Neural cell (in vitro differentiated cells): ENCODE data around the gene PARD3B. TPM values are rescaled to one million over a fixed set of nuclear protein-coding genes. Genes with fewer than 3 reads are reported as not detected.

Experiments used
- H2AFZ ChIP-seq: fragments of 200-600, 300-800 bp; sonication (generic), shearing (Covaris generic); 2 replicates; pipeline ENCODE4 v1.6.0; 2014; ENCODE audit warnings: low read depth, mild to moderate bottlenecking, antibody characterized with exemption, low read length, moderate library complexity
- H3F3A ChIP-seq: fragments of 200-600 bp; shearing (Covaris generic); 2 replicates; pipeline ENCODE4 v1.6.1; 2016; ENCODE audit warnings: mild to moderate bottlenecking, moderate library complexity, mixed read lengths, antibody characterized with exemption, low read length; ENCODE audit not compliant: insufficient read depth, poor library complexity, severe bottlenecking
- H3K27ac ChIP-seq: fragments of 200-600, 300-800 bp; sonication (generic), shearing (Covaris generic); 2 replicates; pipeline ENCODE4 v1.5.1; 2014; ENCODE audit warnings: mild to moderate bottlenecking, low read length, moderate library complexity
- H3K27me3 ChIP-seq: fragments of 300-800, 200-600 bp; sonication (generic), shearing (Covaris generic); 2 replicates; pipeline ENCODE4 v1.6.0; 2014; ENCODE audit warnings: mild to moderate bottlenecking, low read depth, low read length, moderate library complexity; ENCODE audit not compliant: insufficient read depth
- H3K36me3 ChIP-seq: fragments of 300-800, 200-600 bp; sonication (generic), shearing (Covaris generic); 2 replicates; pipeline ENCODE4 v1.5.1; 2014; ENCODE audit warnings: mild to moderate bottlenecking, antibody characterized with exemption, low read length, moderate library complexity; ENCODE audit not compliant: insufficient read depth
- H3K4me2 ChIP-seq: fragments of 300-800, 200-600 bp; sonication (generic), shearing (Covaris generic); 2 replicates; pipeline ENCODE4 v1.6.0; 2014; ENCODE audit warnings: mild to moderate bottlenecking, low read length
- H3K4me3 ChIP-seq: fragments of 300-800, 200-600 bp; sonication (generic), shearing (Covaris generic); 2 replicates; pipeline ENCODE4 v1.5.1; 2014; ENCODE audit warnings: mild to moderate bottlenecking, low read length, moderate library complexity
- H3K79me2 ChIP-seq: fragments of 200-600 bp; shearing (Covaris generic); replicated peaks from 2 replicates; pipeline ENCODE4 v1.6.0; 2014; ENCODE audit warnings: mild to moderate bottlenecking, low read length, moderate library complexity; ENCODE audit not compliant: insufficient read depth
- H3K9ac ChIP-seq: fragments of 300-800, 200-600 bp; sonication (generic), shearing (Covaris generic); 2 replicates; pipeline ENCODE4 v1.6.1; 2016; ENCODE audit warnings: mild to moderate bottlenecking, low read length, mixed read lengths
- H3K9me2 ChIP-seq: fragments of 200-600 bp; shearing (Covaris generic); 2 replicates; pipeline ENCODE4 v1.6.1; 2016; ENCODE audit warnings: mild to moderate bottlenecking, low read length, mixed read lengths; ENCODE audit not compliant: insufficient read depth
- H3K9me3 ChIP-seq: fragments of 200-600, 300-800 bp; sonication (generic), shearing (Covaris generic); 2 replicates; pipeline ENCODE4 v1.6.1; 2016; ENCODE audit warnings: mild to moderate bottlenecking, mixed run types, low read length, moderate library complexity, mixed read lengths
- H4K20me1 ChIP-seq: fragments of 200-600 bp; shearing (Covaris generic); 2 replicates; pipeline ENCODE4 v1.6.1; 2016; ENCODE audit warnings: mild to moderate bottlenecking, mixed run types; ENCODE audit not compliant: insufficient read depth
- EP300 ChIP-seq: fragments of 450-650 bp; conservative IDR thresholded peaks from 2 replicates; pipeline ENCODE4 v1.6.1; 2014; ENCODE audit warnings: antibody characterized with exemption, mild to moderate bottlenecking, moderate library complexity; ENCODE audit not compliant: poor library complexity, severe bottlenecking
- EZH2 ChIP-seq: fragments of 200-600, 300-800 bp; shearing (Covaris generic), sonication (generic); IDR thresholded peaks from 2 replicates; pipeline ENCODE4 v1.6.1; 2014; ENCODE audit warnings: antibody characterized with exemption, low read length, borderline replicate concordance, mild to moderate bottlenecking; ENCODE audit not compliant: insufficient read depth, poor library complexity, severe bottlenecking
- MXI1 ChIP-seq: fragments of 450-650 bp; conservative IDR thresholded peaks from 2 replicates; pipeline ENCODE4 v1.6.1; 2014; ENCODE audit warnings: antibody characterized with exemption, mild to moderate bottlenecking; ENCODE audit not compliant: poor library complexity, severe bottlenecking
- POLR2AphosphoS5 ChIP-seq: IDR thresholded peaks from 2 replicates; pipeline ENCODE4 v1.6.1; 2012
- RAD21 ChIP-seq: fragments of 450-650 bp; conservative IDR thresholded peaks from 2 replicates; pipeline ENCODE4 v1.6.1; 2014; ENCODE audit warnings: antibody characterized with exemption, mild to moderate bottlenecking, moderate library complexity
- SMC3 ChIP-seq: fragments of 450-650 bp; conservative IDR thresholded peaks from 2 replicates; pipeline ENCODE4 v1.6.1; 2014; ENCODE audit warnings: antibody characterized with exemption, mild to moderate bottlenecking, moderate library complexity; ENCODE audit not compliant: poor library complexity
- TAF1 ChIP-seq: IDR thresholded peaks from 2 replicates; pipeline ENCODE4 v1.6.1; 2012; ENCODE audit warnings: low read depth
- polyA plus RNA-seq: library from polyadenylated mRNA; depleted of rRNA; stranded (reverse); fragments of >200 nt; gene quantifications from 2 replicates; pipeline ENCODE4 v1.2.3, GENCODE V29; 2014
- TF ChIP-seq, protein P1 (sequence below): fragments of 450-650 bp; IDR thresholded peaks from 2 replicates; pipeline ENCODE4 v1.5.1; 2014; ENCODE audit warnings: antibody characterized with exemption, mild to moderate bottlenecking, moderate library complexity; ENCODE audit not compliant: poor library complexity, severe bottlenecking
- TF ChIP-seq, protein P2 (sequence below): IDR thresholded peaks from 2 replicates; pipeline ENCODE4 v1.6.1; 2012; ENCODE audit warnings: borderline replicate concordance

PARD3B gene
- polyA plus RNA-seq, 1 donor from 2014 or later: 0.54 TPM

DNA sequence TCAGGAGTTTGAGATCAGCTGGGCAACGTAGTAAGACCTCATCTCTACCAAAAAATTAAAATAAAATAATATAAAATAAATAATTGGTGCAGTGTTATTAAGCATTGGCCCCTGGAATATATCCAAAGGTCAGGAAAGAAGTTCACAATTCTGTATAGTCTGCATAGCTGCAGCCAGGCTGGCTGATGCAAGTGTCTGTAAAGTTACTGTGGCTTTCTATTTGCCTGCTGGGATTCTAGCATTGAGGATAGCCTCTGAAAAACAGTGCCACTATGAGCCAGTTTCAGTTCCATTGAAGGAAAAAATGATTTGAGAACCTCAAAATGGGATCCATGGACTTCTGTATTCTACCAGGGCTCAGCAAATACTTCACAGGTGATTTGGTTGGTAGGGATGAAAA is 208.6 kb downstream of the PARD3B start:
- Histone ChIP-seq H3K9me3 (no peaks in the 10 kb centered on the region), H2AFZ (no peak overlapping the region), H3K9ac (no peak overlapping the region), H3K36me3 (no peaks in the 10 kb centered on the region), H3K9me2 (no peaks in the 10 kb centered on the region), H3F3A (no peaks in the 10 kb centered on the region), H3K4me2 (no peak overlapping the region), H3K27ac (no peak overlapping the region), H3K27me3 (no peaks in the 10 kb centered on the region), H3K4me3 (no peak overlapping the region), H3K79me2 (no peaks in the 10 kb centered on the region), H4K20me1 (no peaks in the 10 kb centered on the region)
- no peak for TF ChIP-seq SMC3
- TF ChIP-seq TAF1: no peak
- TF ChIP-seq, protein P1, sequence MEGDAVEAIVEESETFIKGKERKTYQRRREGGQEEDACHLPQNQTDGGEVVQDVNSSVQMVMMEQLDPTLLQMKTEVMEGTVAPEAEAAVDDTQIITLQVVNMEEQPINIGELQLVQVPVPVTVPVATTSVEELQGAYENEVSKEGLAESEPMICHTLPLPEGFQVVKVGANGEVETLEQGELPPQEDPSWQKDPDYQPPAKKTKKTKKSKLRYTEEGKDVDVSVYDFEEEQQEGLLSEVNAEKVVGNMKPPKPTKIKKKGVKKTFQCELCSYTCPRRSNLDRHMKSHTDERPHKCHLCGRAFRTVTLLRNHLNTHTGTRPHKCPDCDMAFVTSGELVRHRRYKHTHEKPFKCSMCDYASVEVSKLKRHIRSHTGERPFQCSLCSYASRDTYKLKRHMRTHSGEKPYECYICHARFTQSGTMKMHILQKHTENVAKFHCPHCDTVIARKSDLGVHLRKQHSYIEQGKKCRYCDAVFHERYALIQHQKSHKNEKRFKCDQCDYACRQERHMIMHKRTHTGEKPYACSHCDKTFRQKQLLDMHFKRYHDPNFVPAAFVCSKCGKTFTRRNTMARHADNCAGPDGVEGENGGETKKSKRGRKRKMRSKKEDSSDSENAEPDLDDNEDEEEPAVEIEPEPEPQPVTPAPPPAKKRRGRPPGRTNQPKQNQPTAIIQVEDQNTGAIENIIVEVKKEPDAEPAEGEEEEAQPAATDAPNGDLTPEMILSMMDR: no peak
- TF ChIP-seq POLR2AphosphoS5: no peak
- no peak for TF ChIP-seq EP300
- TF ChIP-seq RAD21: no peak
- TF ChIP-seq, protein P2, sequence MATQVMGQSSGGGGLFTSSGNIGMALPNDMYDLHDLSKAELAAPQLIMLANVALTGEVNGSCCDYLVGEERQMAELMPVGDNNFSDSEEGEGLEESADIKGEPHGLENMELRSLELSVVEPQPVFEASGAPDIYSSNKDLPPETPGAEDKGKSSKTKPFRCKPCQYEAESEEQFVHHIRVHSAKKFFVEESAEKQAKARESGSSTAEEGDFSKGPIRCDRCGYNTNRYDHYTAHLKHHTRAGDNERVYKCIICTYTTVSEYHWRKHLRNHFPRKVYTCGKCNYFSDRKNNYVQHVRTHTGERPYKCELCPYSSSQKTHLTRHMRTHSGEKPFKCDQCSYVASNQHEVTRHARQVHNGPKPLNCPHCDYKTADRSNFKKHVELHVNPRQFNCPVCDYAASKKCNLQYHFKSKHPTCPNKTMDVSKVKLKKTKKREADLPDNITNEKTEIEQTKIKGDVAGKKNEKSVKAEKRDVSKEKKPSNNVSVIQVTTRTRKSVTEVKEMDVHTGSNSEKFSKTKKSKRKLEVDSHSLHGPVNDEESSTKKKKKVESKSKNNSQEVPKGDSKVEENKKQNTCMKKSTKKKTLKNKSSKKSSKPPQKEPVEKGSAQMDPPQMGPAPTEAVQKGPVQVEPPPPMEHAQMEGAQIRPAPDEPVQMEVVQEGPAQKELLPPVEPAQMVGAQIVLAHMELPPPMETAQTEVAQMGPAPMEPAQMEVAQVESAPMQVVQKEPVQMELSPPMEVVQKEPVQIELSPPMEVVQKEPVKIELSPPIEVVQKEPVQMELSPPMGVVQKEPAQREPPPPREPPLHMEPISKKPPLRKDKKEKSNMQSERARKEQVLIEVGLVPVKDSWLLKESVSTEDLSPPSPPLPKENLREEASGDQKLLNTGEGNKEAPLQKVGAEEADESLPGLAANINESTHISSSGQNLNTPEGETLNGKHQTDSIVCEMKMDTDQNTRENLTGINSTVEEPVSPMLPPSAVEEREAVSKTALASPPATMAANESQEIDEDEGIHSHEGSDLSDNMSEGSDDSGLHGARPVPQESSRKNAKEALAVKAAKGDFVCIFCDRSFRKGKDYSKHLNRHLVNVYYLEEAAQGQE: no peak
- TF ChIP-seq EZH2: no peak
- no peak for TF ChIP-seq MXI1

DNA sequence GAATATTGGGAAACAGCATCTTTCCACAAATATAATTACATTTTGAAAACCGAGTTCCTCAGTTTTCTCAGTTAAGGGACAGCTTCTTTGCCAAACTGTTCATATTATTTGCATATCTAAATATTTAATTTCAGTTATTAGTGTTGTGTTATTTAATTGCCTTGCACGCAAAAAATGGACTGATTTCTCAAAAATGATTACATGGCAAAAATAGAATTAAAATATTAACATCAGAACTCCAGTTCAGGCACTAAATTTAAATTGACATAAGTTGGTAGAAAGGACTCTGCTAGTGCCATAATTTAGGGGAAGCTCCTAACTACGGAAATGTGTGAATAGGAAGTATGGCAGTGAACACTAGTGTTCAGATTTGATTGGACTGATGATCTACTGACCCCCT is 209.6 kb downstream of the PARD3B start:
- no peak overlapping the region for H3K4me3 ChIP-seq
- H3K9me3 ChIP-seq: no peaks in the 10 kb centered on the region
- no peak overlapping the region for H3K4me2 ChIP-seq
- H3F3A ChIP-seq: no peaks in the 10 kb centered on the region
- no peak overlapping the region for H2AFZ ChIP-seq
- no peak overlapping the region for H3K9ac ChIP-seq
- H3K79me2 ChIP-seq: no peaks in the 10 kb centered on the region
- H4K20me1 ChIP-seq: no peaks in the 10 kb centered on the region
- no peak overlapping the region for H3K27ac ChIP-seq
- no peaks in the 10 kb centered on the region for H3K36me3 ChIP-seq
- no peaks in the 10 kb centered on the region for H3K9me2 ChIP-seq
- no peaks in the 10 kb centered on the region for H3K27me3 ChIP-seq
- no peak for TF ChIP-seq EZH2
- TF ChIP-seq MXI1: no peak
- no peak for TF ChIP-seq POLR2AphosphoS5
- no peak for TF ChIP-seq EP300
- TF ChIP-seq, protein P1: no peak
- no peak for TF ChIP-seq RAD21
- no peak for TF ChIP-seq TAF1
- TF ChIP-seq SMC3: no peak
- TF ChIP-seq, protein P2: no peak
